HEK293 (cell line): Measurements from ENCODE around the gene NFATC2IP.
A peak's percentile ranks its signal among the peaks of the same experiment; 100 is the strongest.

ENCODE experiments used
- BCL6B ChIP-seq: fragments of 450-650 bp; formaldehyde crosslinking; IDR thresholded peaks from 2 replicates; pipeline ENCODE4 v1.5.1; 2017; ENCODE audit warnings: missing biosample characterization, missing genetic modification characterization
- GLI4 ChIP-seq: fragments of 450-650 bp; formaldehyde crosslinking; IDR thresholded peaks from 2 replicates; pipeline ENCODE4 v1.5.1; 2016; ENCODE audit warnings: missing biosample characterization, missing genetic modification characterization
- GLIS1 ChIP-seq: fragments of 450-650 bp; formaldehyde crosslinking; IDR thresholded peaks from 2 replicates; pipeline ENCODE4 v1.5.1; 2016; ENCODE audit warnings: missing biosample characterization, missing genetic modification characterization
- KLF10 ChIP-seq: fragments of 450-650 bp; IDR thresholded peaks from 2 replicates; pipeline ENCODE4 v1.5.1; 2018; ENCODE audit warnings: missing biosample characterization, mild to moderate bottlenecking, missing genetic modification characterization
- KLF8 ChIP-seq: fragments of 450-650 bp; formaldehyde crosslinking; IDR thresholded peaks from 2 replicates; pipeline ENCODE4 v1.5.1; 2016; ENCODE audit warnings: missing biosample characterization, missing genetic modification characterization
- OVOL3 ChIP-seq: fragments of 450-650 bp; formaldehyde crosslinking; IDR thresholded peaks from 2 replicates; pipeline ENCODE4 v1.5.1; 2016; ENCODE audit warnings: missing biosample characterization, missing genetic modification characterization
- RBAK ChIP-seq: fragments of 450-650 bp; formaldehyde crosslinking; IDR thresholded peaks from 2 replicates; pipeline ENCODE4 v1.5.1; 2016; ENCODE audit warnings: missing biosample characterization, missing genetic modification characterization
- YY1 ChIP-seq: fragments of 450-650 bp; formaldehyde crosslinking; IDR thresholded peaks from 2 replicates; pipeline ENCODE4 v1.5.1; 2018; ENCODE audit warnings: missing biosample characterization, missing genetic modification characterization
- ZFHX2 ChIP-seq: fragments of 450-650 bp; formaldehyde crosslinking; conservative IDR thresholded peaks from 2 replicates; pipeline ENCODE4 v1.5.1; 2016; ENCODE audit warnings: missing biosample characterization, missing genetic modification characterization
- ZFP69B ChIP-seq: fragments of 450-650 bp; formaldehyde crosslinking; IDR thresholded peaks from 2 replicates; pipeline ENCODE4 v1.5.1; 2016; ENCODE audit warnings: missing biosample characterization, missing genetic modification characterization
- ZIC2 ChIP-seq: fragments of 450-650 bp; formaldehyde crosslinking; IDR thresholded peaks from 2 replicates; pipeline ENCODE4 v1.5.1; 2016; ENCODE audit warnings: missing biosample characterization, missing genetic modification characterization
- ZNF121 ChIP-seq: fragments of 450-650 bp; formaldehyde crosslinking; IDR thresholded peaks from 2 replicates; pipeline ENCODE4 v1.5.1; 2016; ENCODE audit warnings: missing biosample characterization, missing genetic modification characterization
- ZNF138 ChIP-seq: fragments of 450-650 bp; formaldehyde crosslinking; IDR thresholded peaks from 2 replicates; pipeline ENCODE4 v1.5.1; 2016; ENCODE audit warnings: missing biosample characterization, missing genetic modification characterization, borderline replicate concordance
- ZNF157 ChIP-seq: fragments of 450-650 bp; formaldehyde crosslinking; IDR thresholded peaks from 2 replicates; pipeline ENCODE4 v1.5.1; 2016; ENCODE audit warnings: missing biosample characterization, missing genetic modification characterization
- ZNF184 ChIP-seq: fragments of 450-650 bp; IDR thresholded peaks from 2 replicates; pipeline ENCODE4 v1.5.1; 2018; ENCODE audit warnings: missing biosample characterization, mild to moderate bottlenecking, missing genetic modification characterization
- ZNF266 ChIP-seq: fragments of 450-650 bp; formaldehyde crosslinking; IDR thresholded peaks from 2 replicates; pipeline ENCODE4 v1.5.1; 2016; ENCODE audit warnings: missing biosample characterization, missing genetic modification characterization, low read depth
- ZNF292 ChIP-seq: fragments of 450-650 bp; formaldehyde crosslinking; IDR thresholded peaks from 2 replicates; pipeline ENCODE4 v1.5.1; 2016; ENCODE audit warnings: low read depth, missing biosample characterization, missing genetic modification characterization, borderline replicate concordance
- ZNF311 ChIP-seq: fragments of 450-650 bp; formaldehyde crosslinking; IDR thresholded peaks from 2 replicates; pipeline ENCODE4 v1.5.1; 2017; ENCODE audit warnings: missing biosample characterization, missing genetic modification characterization, borderline replicate concordance
- ZNF341 ChIP-seq: fragments of 450-650 bp; formaldehyde crosslinking; IDR thresholded peaks from 2 replicates; pipeline ENCODE4; 2016; ENCODE audit warnings: low read depth, missing biosample characterization, missing genetic modification characterization
- ZNF354C ChIP-seq: fragments of 450-650 bp; formaldehyde crosslinking; IDR thresholded peaks from 2 replicates; pipeline ENCODE4 v1.5.1; 2016; ENCODE audit warnings: missing biosample characterization, missing genetic modification characterization, low read depth, borderline replicate concordance
- ZNF366 ChIP-seq: fragments of 450-650 bp; formaldehyde crosslinking; conservative IDR thresholded peaks from 2 replicates; pipeline ENCODE4 v1.5.1; 2016; ENCODE audit warnings: missing biosample characterization, missing genetic modification characterization
- ZNF423 ChIP-seq: fragments of 450-650 bp; formaldehyde crosslinking; IDR thresholded peaks from 2 replicates; pipeline ENCODE4 v1.5.1; 2016; ENCODE audit warnings: missing biosample characterization, missing genetic modification characterization
- ZNF549 ChIP-seq: fragments of 450-650 bp; IDR thresholded peaks from 2 replicates; pipeline ENCODE4 v1.5.1; 2018; ENCODE audit warnings: missing biosample characterization, missing genetic modification characterization, mild to moderate bottlenecking, inconsistent platforms, moderate library complexity
- ZNF596 ChIP-seq: fragments of 450-650 bp; IDR thresholded peaks from 2 replicates; pipeline ENCODE4 v1.5.0; 2018; ENCODE audit warnings: missing biosample characterization, mild to moderate bottlenecking, missing genetic modification characterization, moderate library complexity
- ZNF624 ChIP-seq: fragments of 450-650 bp; formaldehyde crosslinking; IDR thresholded peaks from 2 replicates; pipeline ENCODE4 v1.5.1; 2017; ENCODE audit warnings: missing biosample characterization, missing genetic modification characterization
- ZNF658 ChIP-seq: fragments of 450-650 bp; formaldehyde crosslinking; IDR thresholded peaks from 2 replicates; pipeline ENCODE4; 2016; ENCODE audit warnings: missing biosample characterization, missing genetic modification characterization
- ZNF768 ChIP-seq: fragments of 450-650 bp; formaldehyde crosslinking; IDR thresholded peaks from 2 replicates; pipeline ENCODE4 v1.5.1; 2018; ENCODE audit warnings: missing biosample characterization, mild to moderate bottlenecking, missing genetic modification characterization
- ZNF785 ChIP-seq: fragments of 450-650 bp; formaldehyde crosslinking; IDR thresholded peaks from 2 replicates; pipeline ENCODE4 v1.5.1; 2016; ENCODE audit warnings: missing biosample characterization, missing genetic modification characterization
- ZSCAN16 ChIP-seq: fragments of 450-650 bp; formaldehyde crosslinking; IDR thresholded peaks from 2 replicates; pipeline ENCODE4 v1.5.1; 2016; ENCODE audit warnings: missing biosample characterization, missing genetic modification characterization
- ZSCAN18 ChIP-seq: fragments of 450-650 bp; formaldehyde crosslinking; IDR thresholded peaks from 2 replicates; pipeline ENCODE4 v1.5.1; 2016; ENCODE audit warnings: missing biosample characterization, missing genetic modification characterization
- ZSCAN30 ChIP-seq: fragments of 450-650 bp; IDR thresholded peaks from 2 replicates; pipeline ENCODE4 v1.5.1; 2018; ENCODE audit warnings: missing biosample characterization, mild to moderate bottlenecking, missing genetic modification characterization, moderate library complexity
- ZSCAN5A ChIP-seq: fragments of 450-650 bp; formaldehyde crosslinking; IDR thresholded peaks from 2 replicates; pipeline ENCODE4 v1.5.1; 2016; ENCODE audit warnings: missing biosample characterization, missing genetic modification characterization

NFATC2IP gene

DNA sequence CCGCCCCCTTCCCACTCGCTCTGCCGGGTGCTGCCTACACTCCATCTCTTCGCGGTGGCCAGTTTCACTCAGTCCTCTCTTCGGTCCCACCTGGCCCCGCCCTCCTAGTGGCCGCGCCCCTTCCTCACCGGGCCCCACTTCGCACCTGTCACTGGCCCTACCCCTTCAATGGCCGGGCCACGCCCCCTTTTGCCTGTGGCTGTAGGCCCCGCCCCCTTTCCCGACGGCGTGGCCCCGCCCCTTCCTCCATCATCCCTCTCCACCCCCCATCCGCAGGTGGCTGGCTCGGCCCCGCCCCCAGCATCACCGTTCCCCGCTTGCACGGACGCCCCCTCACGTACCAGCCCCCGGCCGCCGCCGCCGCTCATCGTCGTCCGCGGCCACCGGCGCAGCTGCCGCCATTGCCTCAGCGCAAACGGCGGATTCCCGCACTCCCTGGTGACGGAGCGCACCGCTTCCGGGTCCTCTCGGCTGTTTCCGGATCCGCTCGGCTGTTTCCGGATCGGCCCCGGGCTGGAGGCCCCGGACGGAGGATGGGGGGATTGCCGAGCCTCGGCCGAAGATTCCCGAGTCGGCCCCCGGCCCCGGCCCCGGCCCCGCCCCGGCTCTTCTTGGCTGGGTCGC lies 25.9 kb upstream of the NFATC2IP start, which contains the start of gene RABEP2 (continued):
- TF ChIP-seq ZSCAN5A (tag by site-specific recombination), result no peak
- no peak for TF ChIP-seq ZNF138 (tag by site-specific recombination)
- no peak for TF ChIP-seq ZNF596 (tag by site-specific recombination)
- no peak for TF ChIP-seq BCL6B
- no peak for TF ChIP-seq ZNF354C (tag by site-specific recombination)
- TF ChIP-seq ZNF658 (tag by site-specific recombination), result no peak
- TF ChIP-seq ZNF311 (tag by site-specific recombination), result no peak
- no peak for TF ChIP-seq ZSCAN30 (tag by site-specific recombination)
- no peak; the same call in 1 of the 2 replicates for TF ChIP-seq ZNF366 (tag by site-specific recombination)
- peak; percentile 69 for TF ChIP-seq YY1 (tag by site-specific recombination)
- no peak for TF ChIP-seq ZNF423 (tag by site-specific recombination)
- TF ChIP-seq RBAK (tag by site-specific recombination), result no peak
- TF ChIP-seq GLI4 (tag by site-specific recombination), result no peak
- TF ChIP-seq ZNF157, result no peak
- TF ChIP-seq ZNF292 (tag by site-specific recombination), result no peak
- TF ChIP-seq ZIC2, result no peak
- no peak for TF ChIP-seq ZSCAN16
- TF ChIP-seq ZNF624 (tag by site-specific recombination), result no peak
- no peak for TF ChIP-seq ZNF549
- peak; percentile 84 for TF ChIP-seq KLF10 (tag by site-specific recombination)
- TF ChIP-seq ZNF266 (tag by site-specific recombination), result no peak
- TF ChIP-seq OVOL3 (tag by site-specific recombination), result no peak
- TF ChIP-seq GLIS1 (tag by site-specific recombination), result no peak
- TF ChIP-seq KLF8 (tag by site-specific recombination), result peak; percentile 96
- TF ChIP-seq ZNF121 (tag by site-specific recombination), result no peak
- TF ChIP-seq ZFP69B, result peak; percentile 92
- TF ChIP-seq ZNF184, result no peak
- no peak for TF ChIP-seq ZNF768 (tag by site-specific recombination)
- no peak for TF ChIP-seq ZNF785 (tag by site-specific recombination)
- no peak for TF ChIP-seq ZSCAN18 (tag by site-specific recombination)
- no peak for TF ChIP-seq ZNF341
- TF ChIP-seq ZFHX2 (tag by site-specific recombination), result peak; percentile 49
